Smooth muscle cell (in vitro differentiated cells): ENCODE results near the gene EGFL8. TPM values are rescaled to one million over a fixed set of nuclear protein-coding genes. Genes with fewer than 3 reads are reported as not detected.

ENCODE experiments used
- DNase-seq: peaks from one replicate; lab custom pipeline; 2025; ENCODE audit not compliant: unreplicated experiment; lab: John Stamatoyannopoulos, UW
- H2AFZ ChIP-seq: fragments of 200-600 bp; sonication (generic); 2 replicates; pipeline ENCODE4 v1.6.0; 2016; ENCODE audit warnings: antibody characterized with exemption, low read depth, mild to moderate bottlenecking
- H3F3A ChIP-seq: fragments of 200-600 bp; sonication (generic); 2 replicates; pipeline ENCODE4 v1.6.0; 2017; ENCODE audit warnings: antibody characterized with exemption, low read depth
- H3K27ac ChIP-seq: fragments of 200-600 bp; sonication (generic); 2 replicates; pipeline ENCODE4 v1.5.1; 2016; ENCODE audit warnings: low read depth, mild to moderate bottlenecking
- H3K27me3 ChIP-seq: fragments of 200-600 bp; sonication (generic); 2 replicates; pipeline ENCODE4 v1.6.1; 2016; ENCODE audit warnings: low read depth, mild to moderate bottlenecking
- H3K36me3 ChIP-seq: fragments of 200-600 bp; sonication (generic); 2 replicates; pipeline ENCODE4 v1.5.1; 2016; ENCODE audit warnings: low read depth
- H3K4me1 ChIP-seq: fragments of 200-600 bp; sonication (generic); 2 replicates; pipeline ENCODE4 v1.5.1; 2016; ENCODE audit warnings: low read depth
- H3K4me2 ChIP-seq: fragments of 200-600 bp; sonication (generic); 2 replicates; pipeline ENCODE4 v1.6.0; 2016; ENCODE audit warnings: mild to moderate bottlenecking
- H3K4me3 ChIP-seq: fragments of 200-600 bp; sonication (generic); 2 replicates; pipeline ENCODE4 v1.5.1; 2016; ENCODE audit warnings: mild to moderate bottlenecking
- H3K79me2 ChIP-seq: fragments of 200-600 bp; sonication (generic); 2 replicates; pipeline ENCODE4 v1.6.0; 2016; ENCODE audit warnings: low read depth, mild to moderate bottlenecking
- H3K9ac ChIP-seq: fragments of 200-600 bp; sonication (generic); 2 replicates; pipeline ENCODE4 v1.6.0; 2016; ENCODE audit warnings: low read depth
- H3K9me3 ChIP-seq: fragments of 200-600 bp; sonication (generic); replicated peaks from 2 replicates; pipeline ENCODE4 v1.5.1; 2016; ENCODE audit warnings: low read depth
- H4K20me1 ChIP-seq: fragments of 200-600 bp; sonication (generic); 2 replicates; pipeline ENCODE4 v1.6.0; 2016; ENCODE audit warnings: low read depth
- CTCF ChIP-seq: fragments of 200-600 bp; sonication (generic); IDR thresholded peaks from 2 replicates; pipeline ENCODE4 v1.5.1; 2017; ENCODE audit warnings: borderline replicate concordance, mild to moderate bottlenecking, antibody characterized with exemption; ENCODE audit not compliant: insufficient read depth, poor library complexity, severe bottlenecking
- WGBS: methylation state at CpG from one replicate; pipeline ENCODE4 v1.1.7; 2016; ENCODE audit warnings: low lambda C conversion rate; 5-methylcytosine and 5-hydroxymethylcytosine counted together
- polyA plus RNA-seq: library from polyadenylated mRNA; unstranded; fragments of >200 nt; fragmentation: Nextera tagmentation; extraction: Ambion mirVana; gene quantifications from 2 replicates; pipeline ENCODE4 v1.2.1, GENCODE V29; 2016
- total RNA-seq: library from RNA; depleted of rRNA; stranded (reverse); fragments of >200 nt; gene quantifications from 2 replicates; pipeline ENCODE4 v1.2.3, GENCODE V29; 2014

EGFL8 gene
- total and polyA plus RNA-seq, 2 experiments from 2014 or later: 4.3 to 5.6 TPM

- H3K4me3 ChIP-seq: no peak overlapping the region
- peaks cover 35% of the 10 kb centered on the region for H3K79me2 ChIP-seq
- no peaks in the 10 kb centered on the region for H3K9me3 ChIP-seq
- H3K36me3 ChIP-seq: no peaks in the 10 kb centered on the region
- peaks cover 8% of the 10 kb centered on the region for H3F3A ChIP-seq
- H3K9ac ChIP-seq: no peak overlapping the region
- H4K20me1 ChIP-seq: no peaks in the 10 kb centered on the region
- peaks cover 8% of the 10 kb centered on the region for H3K4me1 ChIP-seq
- H3K27ac ChIP-seq: no peak overlapping the region
- no peak overlapping the region for H2AFZ ChIP-seq
- H3K27me3 ChIP-seq: no peaks in the 10 kb centered on the region
- 83% methylated on average over 11 of the region's 11 CpGs for WGBS
- no peak for DNase-seq
- H3K4me2 ChIP-seq: no peak overlapping the region
- no peak for TF ChIP-seq CTCF
Observed at GRCh38 chr6:32170294-32170693, 5.9 kb downstream of the EGFL8 start.

- Histone ChIP-seq H3K27ac (no peak overlapping the region), H3K36me3 (no peaks in the 10 kb centered on the region), H3F3A (peaks cover 9% of the 10 kb centered on the region), H3K4me1 (peaks cover 9% of the 10 kb centered on the region), H3K4me2 (no peak overlapping the region), H3K9ac (no peak overlapping the region), H2AFZ (no peak overlapping the region), H3K9me3 (no peaks in the 10 kb centered on the region), H3K79me2 (peaks cover 41% of the 10 kb centered on the region), H3K4me3 (no peak overlapping the region), H3K27me3 (no peaks in the 10 kb centered on the region), H4K20me1 (no peaks in the 10 kb centered on the region)
- no peak for TF ChIP-seq CTCF
- 97% methylated on average over 6 of the region's 6 CpGs for WGBS
- no peak for DNase-seq
Observed at GRCh38 chr6:32171234-32171633, 6.8 kb downstream of the EGFL8 start.

- WGBS: 68% methylated on average over 4 of the region's 4 CpGs
- Histone ChIP-seq H3F3A (peaks cover 17% of the 10 kb centered on the region), H3K27ac (no peak overlapping the region)
Observed at GRCh38 chr6:32173051-32173727, 8.8 kb downstream of the EGFL8 start.

More at GRCh38 chr6:32173051-32173727, 8.8 kb downstream of the EGFL8 start:
- H3K36me3 ChIP-seq: no peaks in the 10 kb centered on the region
- peaks cover 15% of the 10 kb centered on the region for H3K4me1 ChIP-seq
- H3K4me3 ChIP-seq: no peak overlapping the region
- H4K20me1 ChIP-seq: no peaks in the 10 kb centered on the region
- no peaks in the 10 kb centered on the region for H3K27me3 ChIP-seq
- TF ChIP-seq CTCF: no peak
- H2AFZ ChIP-seq: no peak overlapping the region
- no peak overlapping the region for H3K4me2 ChIP-seq
- peaks cover 41% of the 10 kb centered on the region for H3K79me2 ChIP-seq
- DNase-seq: no peak
- H3K9me3 ChIP-seq: no peaks in the 10 kb centered on the region
- H3K9ac ChIP-seq: no peak overlapping the region
